GM12892 (cell line): ENCODE measurements around the gene OR51Q1.

Source experiments
- POLR2A ChIP-seq: IDR thresholded peaks from 2 replicates; pipeline ENCODE4 v1.6.1; 2011; ENCODE audit warnings: low read depth, low read length, control low read depth
- POLR2AphosphoS5 ChIP-seq: IDR thresholded peaks from 2 replicates; pipeline ENCODE4 v1.6.1; 2011; ENCODE audit warnings: low read depth, low read length, control low read depth
- TAF1 ChIP-seq: IDR thresholded peaks from 2 replicates; pipeline ENCODE4 v1.6.1; 2011; ENCODE audit warnings: low read depth, mild to moderate bottlenecking, control low read depth, low read length, borderline replicate concordance

GRCh38 chr11:5423131-5423530 lies 1.2 kb downstream of the OR51Q1 start:
- no peak for TF ChIP-seq POLR2AphosphoS5
- no peak for TF ChIP-seq POLR2A
- no peak for TF ChIP-seq TAF1
